ENCODE results near the gene CBX4. TPM values are rescaled to one million over a fixed set of nuclear protein-coding genes. Genes with fewer than 3 reads are reported as not detected.

The CBX4 gene
- total RNA-seq, 2 experiments from 2014 or later, result 50.3 to 57.2 TPM

DNA sequence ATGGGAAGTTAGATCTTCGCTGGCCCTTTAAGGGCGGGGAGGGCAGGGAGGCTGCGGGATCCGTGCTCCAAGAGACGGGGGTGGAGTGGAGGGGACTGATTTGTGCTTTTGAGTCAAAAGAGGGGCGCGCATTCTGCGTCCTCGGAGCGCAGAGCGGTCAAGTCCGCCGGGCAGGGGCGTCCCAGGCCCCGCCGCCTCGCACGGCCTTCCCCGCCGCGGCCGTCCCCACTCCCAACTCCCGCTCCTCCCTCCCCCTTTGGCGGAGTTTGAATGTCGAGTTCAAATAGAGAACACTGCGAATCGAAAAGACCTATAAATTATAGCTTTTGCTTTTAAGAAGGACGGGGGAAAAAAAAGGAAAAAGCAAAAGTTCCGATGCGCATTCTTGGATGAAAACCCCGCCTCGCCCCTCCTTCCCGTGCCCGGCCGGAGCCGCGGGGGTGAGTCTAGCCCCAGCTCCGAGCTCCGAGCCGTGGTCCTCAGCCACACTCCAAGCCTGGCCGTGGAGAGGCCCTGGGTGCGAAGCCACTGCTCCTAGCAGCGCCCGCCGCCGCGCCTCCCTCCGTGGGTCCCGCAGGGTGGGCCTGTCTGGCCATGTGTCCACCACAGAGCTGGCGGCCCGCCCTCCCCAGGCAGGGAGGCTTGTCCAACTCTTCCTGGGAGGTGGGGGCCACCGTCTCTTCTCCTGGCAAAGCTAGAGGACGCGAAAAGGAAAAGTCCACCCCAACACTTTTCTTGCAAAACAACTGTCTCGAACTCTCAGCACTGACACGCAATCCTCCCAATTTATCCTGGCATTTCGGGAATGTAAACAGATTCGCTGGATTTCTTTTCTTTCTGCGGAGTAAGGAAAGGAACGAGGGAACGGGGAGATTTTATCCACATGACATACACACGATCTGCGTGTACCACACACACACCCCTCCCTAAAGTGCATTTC lies 46.0 kb downstream of the CBX4 start:
- POLR2A ChIA-PET, result no interaction called here
- no peak overlapping the region for H3K4me3 Mint-ChIP-seq
- H3K27ac Mint-ChIP-seq, result no peak overlapping the region
- H3K9me3 Mint-ChIP-seq (ENCODE audit: insufficient read depth), result no peaks in the 10 kb centered on the region
- H3K4me1 Mint-ChIP-seq (ENCODE audit: low read depth), result peaks cover 23% of the 10 kb centered on the region
- peaks cover 11% of the 10 kb centered on the region for H3K36me3 Mint-ChIP-seq (ENCODE audit: low read depth)
- CTCF ChIA-PET, result interaction anchor here (1.3 kb wide), 1 partner anchor 48 kb away, joined by 5 read pairs; no protein-coding TSS in a partner anchor
- ATAC-seq (no peak), DNase-seq (no peak)
- H3K27me3 Mint-ChIP-seq (ENCODE audit: low read depth), result peaks cover 37% of the 10 kb centered on the region

DNA sequence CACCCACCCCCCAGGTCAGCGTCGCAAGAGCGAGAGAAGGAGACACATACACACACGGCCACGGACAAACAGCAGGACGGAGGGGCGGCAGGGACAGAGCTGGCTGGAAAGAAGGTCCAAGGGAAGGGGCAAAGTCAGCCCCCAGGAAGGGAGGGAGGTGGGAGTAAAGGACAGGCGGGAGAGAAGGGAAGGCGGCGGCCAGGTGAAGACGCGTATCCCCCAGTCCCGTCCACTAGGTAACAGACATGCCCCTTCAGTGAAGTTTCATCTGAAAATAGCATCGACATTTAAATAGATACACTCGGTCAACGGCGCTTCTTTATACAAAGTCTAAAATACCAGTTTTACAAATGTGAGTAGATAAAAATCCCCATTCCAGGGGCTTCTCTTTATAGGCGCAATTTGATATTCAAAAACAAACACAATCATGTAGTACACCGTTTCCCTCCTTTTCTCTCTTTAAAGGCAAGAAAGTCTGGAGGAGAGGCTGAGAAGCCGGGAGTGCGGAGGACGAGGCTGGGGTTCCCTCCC lies 46.8 kb downstream of the CBX4 start:
- peaks cover 44% of the 10 kb centered on the region for H3K27me3 Mint-ChIP-seq (ENCODE audit: low read depth)
- peaks cover 23% of the 10 kb centered on the region for H3K4me1 Mint-ChIP-seq (ENCODE audit: low read depth)

DNA sequence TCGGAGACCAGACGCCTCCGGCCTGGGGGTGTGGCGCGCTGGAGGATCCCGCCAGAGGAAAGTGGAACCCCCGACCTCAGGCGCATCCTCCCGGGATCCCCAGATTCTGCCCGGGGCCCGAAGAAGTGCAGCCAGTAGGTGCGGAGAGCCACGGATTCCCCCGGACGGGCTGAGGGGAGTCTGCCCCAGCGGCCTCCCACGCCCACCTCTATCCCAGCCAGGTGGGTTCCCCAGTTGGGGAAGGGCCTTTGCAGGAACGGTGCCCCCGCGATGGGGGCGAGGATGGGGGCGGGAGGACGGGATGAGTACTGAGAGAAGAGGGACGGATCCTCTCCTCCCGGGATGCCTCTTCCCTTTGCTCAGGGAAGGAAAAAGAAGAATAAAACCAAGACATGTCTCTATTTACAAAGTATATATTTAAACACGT lies 47.5 kb downstream of the CBX4 start:
- Mint-ChIP-seq H3K4me3 (no peak overlapping the region), H3K27ac (no peak overlapping the region), H3K9me3 (ENCODE audit: insufficient read depth) (no peaks in the 10 kb centered on the region), H3K27me3 (ENCODE audit: low read depth) (peaks cover 48% of the 10 kb centered on the region), H3K36me3 (ENCODE audit: low read depth) (peaks cover 11% of the 10 kb centered on the region), H3K4me1 (ENCODE audit: low read depth) (peaks cover 23% of the 10 kb centered on the region)
- POLR2A ChIA-PET, result no interaction called here
- ATAC-seq, result no peak
- CTCF ChIA-PET, result interaction anchor here (0.8 to 1.0 kb wide), 2 partner anchors 20 to 44 kb away, joined by 3 to 4 read pairs; no protein-coding TSS in a partner anchor
- DNase-seq, result no peak

More for the DNA sequence above, 46.8 kb downstream of the CBX4 start:
- Mint-ChIP-seq H3K27ac (no peak overlapping the region), H3K9me3 (ENCODE audit: insufficient read depth) (no peaks in the 10 kb centered on the region), H3K4me3 (no peak overlapping the region), H3K36me3 (ENCODE audit: low read depth) (peaks cover 11% of the 10 kb centered on the region)
- DNase-seq (no peak), ATAC-seq (no peak)
- POLR2A ChIA-PET, result no interaction called here
- CTCF ChIA-PET, result interaction anchor here (0.8 to 1.3 kb wide), 3 partner anchors 19 to 47 kb away, joined by 3 to 5 read pairs (median 4); no protein-coding TSS in a partner anchor

DNA sequence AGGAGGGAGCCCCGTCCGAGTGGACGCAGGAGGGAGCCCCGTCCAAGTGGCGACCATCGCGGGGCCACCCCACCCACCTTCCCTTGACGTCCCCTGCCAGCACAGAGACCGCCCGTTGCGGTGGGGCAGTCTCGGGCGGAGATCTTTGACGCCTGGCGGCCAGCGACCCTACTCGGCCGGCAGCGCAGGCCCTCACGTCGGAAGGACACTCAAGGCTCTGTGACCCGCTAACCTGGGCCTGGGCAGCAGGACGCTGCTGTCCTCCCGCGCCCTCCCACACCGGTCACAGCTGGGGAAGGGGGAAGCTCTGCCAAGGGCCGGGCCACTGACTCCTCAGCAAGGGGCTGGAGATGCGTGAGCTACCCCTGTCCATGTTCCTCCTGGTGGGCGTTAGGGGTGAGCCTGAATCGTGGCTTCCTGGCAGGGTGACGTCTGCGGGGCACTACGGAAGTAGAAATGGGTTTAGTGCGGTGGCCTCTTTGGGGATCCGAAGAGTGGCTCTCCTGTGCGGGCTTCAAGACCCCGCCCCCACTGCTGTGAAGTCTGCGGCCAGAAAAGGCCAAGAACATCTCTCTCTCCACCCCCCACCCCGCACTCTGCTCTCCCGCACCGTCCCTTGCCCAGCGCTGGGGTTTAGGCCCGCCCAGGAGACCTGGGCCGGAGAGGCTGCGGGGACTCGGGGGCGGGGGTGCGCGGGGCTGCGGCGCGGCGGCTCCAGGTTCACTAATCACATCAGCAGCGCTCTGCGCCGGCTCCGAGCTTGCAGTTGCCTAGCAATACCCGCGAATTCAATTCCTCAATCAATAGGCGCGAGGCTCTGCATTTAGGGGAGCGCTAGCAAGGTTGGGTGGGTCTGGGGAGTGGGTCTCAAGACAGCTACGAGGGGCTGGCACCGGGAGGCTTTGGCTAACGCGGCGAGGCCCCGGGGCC lies 48.2 kb downstream of the CBX4 start:
- Mint-ChIP-seq H3K27ac (no peak overlapping the region), H3K4me3 (no peak overlapping the region), H3K27me3 (ENCODE audit: low read depth) (peaks cover 50% of the 10 kb centered on the region), H3K36me3 (ENCODE audit: low read depth) (peaks cover 11% of the 10 kb centered on the region), H3K4me1 (ENCODE audit: low read depth) (peaks cover 19% of the 10 kb centered on the region), H3K9me3 (ENCODE audit: insufficient read depth) (no peaks in the 10 kb centered on the region)
- ATAC-seq (peak; percentile 27), DNase-seq (no peak)
- ChIA-PET POLR2A (interaction anchor here (0.6 kb wide), 1 partner anchor 112 kb away, joined by 3 read pairs; no protein-coding TSS in a partner anchor), CTCF (interaction anchor here (1.6 kb wide), 1 partner anchor 125 kb away, joined by 6 read pairs; no protein-coding TSS in a partner anchor)

DNA sequence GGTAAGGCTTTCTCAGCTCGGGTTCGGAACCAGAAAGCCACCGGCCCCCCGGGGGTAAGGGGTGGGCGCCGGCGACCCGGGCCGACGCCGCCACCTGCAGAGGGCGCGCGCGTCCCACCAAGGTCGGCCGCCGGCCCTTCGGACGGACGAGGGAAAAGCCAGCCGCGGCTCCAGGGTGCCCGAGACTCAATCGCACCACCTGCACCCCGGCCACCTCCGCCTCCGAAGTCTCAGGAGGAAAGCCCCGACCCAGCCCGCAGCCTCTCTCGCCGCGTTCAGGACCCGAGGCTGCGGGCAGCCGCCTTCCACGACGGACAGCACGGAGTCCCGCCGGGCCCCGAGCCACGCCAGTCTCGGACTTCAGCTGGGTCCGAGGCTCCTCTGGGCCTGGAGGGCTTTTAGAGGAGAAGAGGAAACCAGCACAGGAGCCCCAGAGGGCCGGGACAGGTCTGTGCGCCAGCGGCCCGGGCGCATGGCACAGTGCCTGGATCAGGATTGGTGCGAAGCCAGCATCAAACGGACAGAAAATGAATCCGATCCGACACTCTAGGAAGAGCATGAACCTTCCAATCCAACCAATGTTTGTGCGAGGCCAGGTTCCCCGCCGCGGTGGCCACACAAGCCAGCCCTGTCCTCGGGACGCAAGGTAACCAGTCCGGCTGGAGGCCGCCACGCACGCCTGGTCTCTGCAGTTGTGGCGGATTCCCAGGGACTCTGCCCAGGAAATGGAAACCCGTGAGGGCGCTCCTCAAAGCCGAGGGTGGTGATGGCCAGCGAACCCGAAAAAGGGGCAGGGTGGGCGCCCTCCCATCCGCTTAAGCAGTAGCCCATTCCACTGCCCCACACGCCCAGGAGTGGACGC lies 49.1 kb downstream of the CBX4 start:
- ChIA-PET POLR2A (interaction anchor here (0.6 to 1.4 kb wide), 3 partner anchors 13 to 113 kb away, joined by 3 to 4 read pairs (median 3); no protein-coding TSS in a partner anchor), CTCF (interaction anchor here (0.9 to 2.2 kb wide), 7 partner anchors 13 to 203 kb away, joined by 3 to 12 read pairs (median 6); partner anchors contain the start of gene CBX2)
- Mint-ChIP-seq H3K27me3 (ENCODE audit: low read depth) (peaks cover 50% of the 10 kb centered on the region), H3K4me1 (ENCODE audit: low read depth) (peaks cover 13% of the 10 kb centered on the region), H3K9me3 (ENCODE audit: insufficient read depth) (no peaks in the 10 kb centered on the region), H3K36me3 (ENCODE audit: low read depth) (peaks cover 9% of the 10 kb centered on the region), H3K4me3 (no peak overlapping the region), H3K27ac (no peak overlapping the region)
- DNase-seq (no peak), ATAC-seq (peak; percentile 50)

DNA sequence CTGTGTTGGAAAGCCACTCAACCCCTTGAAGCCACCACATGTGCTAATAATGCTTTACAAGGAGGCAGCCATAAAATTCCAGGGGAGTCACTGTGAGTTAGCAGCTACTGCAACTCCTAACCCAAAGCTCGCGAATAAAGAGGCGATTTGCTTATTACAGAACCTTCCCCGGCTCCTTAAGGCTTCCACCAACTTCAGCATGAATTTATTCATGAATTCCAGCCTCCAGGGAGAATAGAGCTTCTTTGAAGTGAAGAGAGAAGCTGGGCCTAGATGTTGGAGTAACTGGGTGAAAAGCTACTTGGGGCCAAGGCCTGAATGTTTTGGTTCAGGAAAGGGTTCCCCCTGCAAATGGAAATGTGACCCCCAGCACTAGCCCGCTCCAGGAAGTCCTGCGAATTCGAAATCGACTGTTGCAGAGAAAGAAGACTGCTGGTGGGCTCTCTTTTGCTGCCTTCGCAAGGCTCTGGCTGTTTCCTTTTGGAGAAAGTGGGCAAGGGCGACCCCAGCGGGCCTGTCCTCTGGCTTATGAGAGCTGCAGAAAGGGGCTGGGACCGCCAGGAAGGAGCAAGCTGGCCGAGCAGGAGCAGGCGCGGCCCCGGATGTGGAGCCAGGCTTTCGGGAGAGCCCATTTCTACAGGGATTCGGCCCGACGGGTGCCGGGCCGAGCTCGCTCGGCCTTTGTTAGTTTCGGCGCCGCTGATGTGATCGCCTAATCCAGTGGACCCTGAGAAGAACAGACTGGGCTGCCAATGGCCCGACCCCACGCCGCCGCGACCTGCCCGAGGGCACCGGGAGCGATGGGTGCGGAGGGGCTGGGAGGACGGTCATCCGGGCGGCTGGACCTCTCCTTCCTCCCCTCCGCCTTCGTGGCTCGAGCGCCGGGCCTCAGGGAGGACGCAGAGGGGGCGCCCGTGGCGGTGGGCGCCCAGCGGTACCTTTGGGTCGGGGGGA lies 50.0 kb downstream of the CBX4 start:
- POLR2A ChIA-PET, result interaction anchor here (0.7 to 1.4 kb wide), 2 partner anchors 12 to 15 kb away, joined by 3 to 4 read pairs; no protein-coding TSS in a partner anchor
- ATAC-seq, result no peak
- peaks cover 50% of the 10 kb centered on the region for H3K27me3 Mint-ChIP-seq (ENCODE audit: low read depth)

DNA sequence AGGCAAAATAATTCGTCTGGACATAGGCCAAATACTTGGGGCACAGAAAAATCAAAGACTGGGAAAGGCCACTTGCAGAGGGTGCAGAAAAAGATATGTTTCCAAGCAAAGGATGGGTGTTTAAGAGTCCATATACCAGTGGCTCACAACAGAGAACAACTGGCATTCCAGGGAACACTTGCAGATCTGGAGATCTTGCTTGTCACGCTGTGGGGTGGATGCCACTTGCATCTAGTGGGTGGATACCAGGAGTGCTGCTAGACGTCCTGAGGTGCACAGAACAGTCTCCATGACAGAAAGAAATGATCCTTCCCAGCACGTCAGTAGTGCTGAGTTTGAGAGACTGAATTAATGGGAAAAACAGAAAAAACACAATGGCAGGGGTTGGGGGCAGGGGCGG lies 50.8 kb downstream of the CBX4 start:
- H3K4me3 Mint-ChIP-seq, result no peak overlapping the region
- peaks cover 11% of the 10 kb centered on the region for H3K4me1 Mint-ChIP-seq (ENCODE audit: low read depth)
- CTCF ChIA-PET, result interaction anchor here (0.8 to 2.2 kb wide), 11 partner anchors 11 to 205 kb away, joined by 3 to 12 read pairs (median 4); partner anchors contain the start of gene CBX2
- DNase-seq (no peak), ATAC-seq (no peak)
- H3K36me3 Mint-ChIP-seq (ENCODE audit: low read depth), result peaks cover 4% of the 10 kb centered on the region
- peaks cover 48% of the 10 kb centered on the region for H3K27me3 Mint-ChIP-seq (ENCODE audit: low read depth)
- no peak overlapping the region for H3K27ac Mint-ChIP-seq
- POLR2A ChIA-PET, result interaction anchor here (1.4 kb wide), 1 partner anchor 16 kb away, joined by 4 read pairs; no protein-coding TSS in a partner anchor
- H3K9me3 Mint-ChIP-seq (ENCODE audit: insufficient read depth), result no peaks in the 10 kb centered on the region

More for the DNA sequence above, 50.0 kb downstream of the CBX4 start:
- DNase-seq, result no peak
- peaks cover 13% of the 10 kb centered on the region for H3K4me1 Mint-ChIP-seq (ENCODE audit: low read depth)
- CTCF ChIA-PET, result interaction anchor here (0.8 to 2.2 kb wide), 13 partner anchors 12 to 204 kb away, joined by 3 to 12 read pairs (median 4); partner anchors contain the start of gene CBX2
- H3K4me3 Mint-ChIP-seq, result no peak overlapping the region
- peaks cover 7% of the 10 kb centered on the region for H3K36me3 Mint-ChIP-seq (ENCODE audit: low read depth)
- no peaks in the 10 kb centered on the region for H3K9me3 Mint-ChIP-seq (ENCODE audit: insufficient read depth)
- no peak overlapping the region for H3K27ac Mint-ChIP-seq

DNA sequence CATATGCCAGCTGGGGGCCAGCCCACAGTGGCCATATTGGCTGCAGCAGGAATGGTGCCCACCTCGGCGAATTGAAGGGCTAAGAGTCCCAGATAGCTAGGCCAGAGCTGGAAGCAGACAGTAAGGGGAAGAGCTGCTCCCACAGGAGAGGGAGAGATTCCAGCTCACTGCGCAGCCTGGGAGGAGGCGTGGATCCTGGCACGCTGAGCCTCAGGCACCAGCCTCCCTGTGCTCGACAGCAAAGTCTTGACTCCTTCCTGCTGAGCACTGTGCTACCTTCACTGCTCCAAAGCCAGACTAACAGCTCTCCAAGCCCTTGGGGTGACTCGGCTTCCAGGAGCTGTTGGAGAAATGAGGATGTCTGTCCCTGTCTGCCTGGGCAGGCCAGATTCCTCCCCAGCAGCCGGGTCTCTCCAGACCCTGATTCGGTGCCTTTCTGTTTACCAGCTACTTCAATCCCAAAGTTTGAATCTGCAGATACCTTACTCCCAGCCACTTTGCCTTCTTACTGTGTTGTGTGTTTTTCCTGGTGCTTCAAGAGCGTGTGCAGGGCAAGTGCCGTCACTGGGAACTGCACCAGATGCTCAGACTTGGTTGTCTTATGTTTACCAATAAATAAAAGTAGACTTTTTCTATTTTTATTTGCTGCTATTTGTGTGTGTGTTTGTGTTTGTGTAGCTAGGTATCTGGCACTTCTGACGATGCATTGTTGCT lies 52.2 kb downstream of the CBX4 start:
- no peak for DNase-seq
- H3K4me3 Mint-ChIP-seq, result no peak overlapping the region
- peaks cover 40% of the 10 kb centered on the region for H3K27me3 Mint-ChIP-seq (ENCODE audit: low read depth)
- no peak for ATAC-seq
- ChIA-PET CTCF (interaction anchor here (1.1 to 1.5 kb wide), 2 partner anchors 9 to 48 kb away, joined by 3 to 4 read pairs; no protein-coding TSS in a partner anchor), POLR2A (no interaction called here)
- no peaks in the 10 kb centered on the region for H3K9me3 Mint-ChIP-seq (ENCODE audit: insufficient read depth)
- H3K4me1 Mint-ChIP-seq (ENCODE audit: low read depth), result peaks cover 18% of the 10 kb centered on the region
- H3K36me3 Mint-ChIP-seq (ENCODE audit: low read depth), result peaks cover 13% of the 10 kb centered on the region
- no peak overlapping the region for H3K27ac Mint-ChIP-seq
